Uterus (tissue), 2 donors: Measurements from ENCODE around the gene MYOZ1.

Experiments used
- CTCF ChIP-seq, 4 experiments: fragments of 200-600 bp in 2 of 4; fragments of 450-650 bp in 2 of 4; sonication (generic) in 2 of 4; IDR thresholded peaks; one replicate each; pipeline ENCODE4 v1.5.1; 2016 to 2019; ENCODE audit warnings: antibody characterized with exemption in 4 of 4, mild to moderate bottlenecking in 2 of 4, moderate library complexity in 1 of 4
- POLR2A ChIP-seq, 2 donors: fragments of 450-650 bp; IDR thresholded peaks; one replicate each; pipeline ENCODE4 v1.6.1; 2016; ENCODE audit warnings: antibody characterized with exemption in 2 of 2, mild to moderate bottlenecking in 1 of 2, moderate library complexity in 1 of 2

GRCh38 chr10:73647211-73647874 is 6.1 kb upstream of the MYOZ1 start:
- TF ChIP-seq CTCF (IDR thresholded peaks at IDR 0.05) = no peak
- TF ChIP-seq POLR2A (IDR thresholded peaks at IDR 0.05) = no peak
